HuH-7 (cell line): Measurements from ENCODE around the gene UBE2D3.
A peak's percentile ranks its signal among the peaks of the same experiment; 100 is the strongest.

Source experiments
- DNase-seq: peaks from one replicate; pipeline ENCODE4 v3.0.0; 2011; ENCODE audit warnings: low spot score

Gene UBE2D3

DNA sequence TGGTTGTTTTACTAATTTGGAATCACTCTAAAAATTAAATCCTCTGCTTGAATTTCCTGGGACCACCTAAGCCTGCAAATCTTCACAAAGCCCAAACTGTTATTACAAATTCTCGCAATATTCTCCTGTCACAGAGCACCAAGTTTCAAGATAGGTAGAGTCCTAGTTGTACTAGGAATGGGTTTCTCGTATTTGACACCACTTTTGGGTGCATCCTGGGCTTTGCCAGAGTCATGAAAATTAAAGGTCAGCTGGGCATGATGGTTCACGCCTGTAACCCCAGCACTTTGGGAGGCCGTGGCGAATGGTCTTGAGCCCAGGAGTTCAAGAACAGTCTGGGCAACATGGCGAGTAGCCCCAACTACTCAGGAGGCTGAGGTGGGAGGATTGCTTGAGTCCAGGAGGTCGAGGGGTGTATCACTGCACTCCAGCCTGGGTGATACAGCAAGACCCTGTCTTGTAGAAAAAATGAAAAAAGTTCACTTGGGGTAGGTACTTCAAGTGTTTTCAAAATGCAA, 36.0 kb downstream of the UBE2D3 start:
- no peak for DNase-seq

- DNase-seq = no peak
These were observed 38.0 kb downstream of the UBE2D3 start for GRCh38 chr4:102789317-102789717.

DNA sequence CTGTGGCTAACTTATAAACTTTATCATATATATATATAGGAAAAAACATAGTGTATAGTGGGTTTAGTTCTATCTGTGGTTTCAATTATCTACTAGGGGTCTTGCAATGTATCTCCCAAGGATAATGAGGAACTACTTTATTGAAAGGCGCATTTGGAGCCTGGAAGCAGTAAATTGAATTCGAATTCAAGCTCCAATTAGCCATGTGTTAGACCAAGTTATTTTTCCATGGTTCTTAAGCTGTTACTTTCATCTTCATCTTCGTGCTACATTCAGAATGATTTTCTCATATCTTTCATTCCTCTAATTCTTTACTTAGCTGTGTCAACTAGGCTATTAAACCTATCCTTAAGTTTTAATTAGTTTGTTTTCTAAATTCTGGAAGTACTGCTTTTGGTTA, 39.4 kb downstream of the UBE2D3 start:
- no peak for DNase-seq

DNA sequence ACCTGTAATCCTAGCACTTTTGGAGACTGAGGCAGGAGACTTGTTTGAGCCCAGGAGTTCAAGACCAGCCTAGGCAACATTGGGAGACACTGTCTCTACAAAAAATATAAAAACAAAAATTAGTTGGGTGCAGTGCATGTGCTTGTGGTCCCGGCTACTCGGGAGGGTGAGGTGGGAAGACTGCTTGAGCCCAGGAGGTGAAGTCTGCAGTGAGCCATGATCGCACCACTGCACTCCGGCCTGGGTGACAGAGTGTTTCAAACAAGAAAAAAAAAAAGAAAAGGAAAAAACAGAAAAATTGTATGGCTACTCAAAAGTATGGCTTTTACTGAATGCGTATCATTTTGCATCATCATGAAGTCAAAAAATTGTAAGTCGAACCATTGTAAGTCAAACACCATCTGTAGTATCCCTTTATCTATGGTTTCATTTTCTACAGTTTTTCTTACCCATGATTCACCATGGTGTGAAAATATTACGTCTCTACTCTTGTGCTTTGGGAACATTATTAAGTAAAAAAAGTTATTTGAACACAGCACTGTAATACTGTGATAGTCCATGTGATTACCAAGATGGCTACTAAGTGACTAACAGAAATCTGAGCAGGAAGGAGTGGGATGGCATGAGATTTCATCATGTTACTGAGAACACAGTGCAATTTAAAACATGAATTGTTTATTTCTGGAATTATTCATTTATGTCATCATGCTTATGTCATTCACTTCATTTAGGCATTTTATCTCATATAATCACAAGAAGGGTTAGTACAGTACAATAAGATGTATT, 40.1 kb downstream of the UBE2D3 start:
- no peak for DNase-seq

GRCh38 chr4:102786279-102786678, 41.1 kb downstream of the UBE2D3 start:
- DNase-seq = no peak

DNA sequence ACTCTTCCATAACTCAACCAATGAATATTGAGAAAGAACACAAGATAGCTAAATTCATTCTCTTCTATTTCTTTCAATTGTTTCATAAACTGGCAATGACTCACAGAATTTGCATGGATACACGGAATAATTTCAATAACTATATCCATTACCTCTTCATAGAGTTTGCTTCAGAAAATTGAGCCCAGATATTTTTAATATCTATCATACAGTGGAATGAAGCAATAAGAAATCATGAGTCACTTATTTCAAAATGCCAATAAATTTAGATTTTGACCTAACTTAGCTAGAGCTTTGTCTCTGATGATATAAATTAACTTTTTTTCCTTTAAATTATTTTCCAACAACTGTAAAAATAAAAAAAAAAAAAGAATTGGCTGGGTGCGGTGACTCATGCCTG, 44.3 kb downstream of the UBE2D3 start:
- DNase-seq = no peak

DNA sequence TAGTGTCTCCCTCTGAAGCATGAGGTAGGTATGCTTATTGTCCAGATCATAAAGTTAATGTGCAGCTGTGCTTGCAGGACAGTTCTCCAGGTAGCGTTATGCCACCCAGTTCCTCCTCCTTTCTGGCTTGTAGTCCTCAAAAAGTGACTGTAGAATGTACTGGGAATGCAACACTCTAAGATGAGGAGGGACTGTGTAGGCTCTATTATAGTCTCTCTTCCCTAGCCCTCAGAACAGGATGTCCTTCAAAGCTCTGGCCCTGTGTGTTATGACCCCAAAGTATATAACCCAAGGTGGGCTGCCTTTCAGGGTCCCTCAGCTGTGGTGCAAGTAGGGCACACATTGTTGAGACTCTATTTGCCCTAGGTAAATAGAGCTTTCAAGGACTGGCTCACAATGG, 45.8 kb downstream of the UBE2D3 start:
- no peak for DNase-seq

DNA sequence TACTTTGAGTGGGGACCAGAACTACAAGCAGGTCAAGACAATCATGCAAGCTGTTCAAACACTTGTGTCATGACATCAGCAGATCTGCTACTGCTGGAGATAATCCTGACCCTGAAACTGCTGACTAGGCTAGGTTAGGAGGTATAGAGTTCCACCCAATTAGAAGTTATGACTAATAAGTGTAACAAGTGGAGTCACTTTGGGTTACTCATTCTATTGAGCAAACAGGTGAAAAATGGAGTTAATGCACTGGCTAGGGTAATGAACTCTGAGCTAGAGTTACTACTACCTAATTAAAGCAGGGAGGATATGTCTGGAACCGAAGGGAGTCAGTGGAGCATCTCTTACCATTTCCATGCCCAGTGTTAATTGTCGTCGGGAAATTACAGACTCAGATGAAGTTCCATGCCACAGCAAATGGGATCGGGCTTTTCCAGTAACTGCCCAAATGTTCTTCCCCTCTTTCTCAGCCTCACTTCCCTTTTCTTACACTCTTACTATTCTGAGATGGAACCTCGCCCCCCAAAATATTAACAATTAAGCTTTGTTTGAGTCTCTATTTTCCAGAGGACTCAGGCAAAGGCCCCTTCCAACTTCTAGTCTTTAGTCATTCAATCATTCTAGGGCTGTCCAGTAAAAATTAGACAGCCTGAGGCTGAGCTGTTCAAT, 46.7 kb downstream of the UBE2D3 start:
- DNase-seq = no peak

DNA sequence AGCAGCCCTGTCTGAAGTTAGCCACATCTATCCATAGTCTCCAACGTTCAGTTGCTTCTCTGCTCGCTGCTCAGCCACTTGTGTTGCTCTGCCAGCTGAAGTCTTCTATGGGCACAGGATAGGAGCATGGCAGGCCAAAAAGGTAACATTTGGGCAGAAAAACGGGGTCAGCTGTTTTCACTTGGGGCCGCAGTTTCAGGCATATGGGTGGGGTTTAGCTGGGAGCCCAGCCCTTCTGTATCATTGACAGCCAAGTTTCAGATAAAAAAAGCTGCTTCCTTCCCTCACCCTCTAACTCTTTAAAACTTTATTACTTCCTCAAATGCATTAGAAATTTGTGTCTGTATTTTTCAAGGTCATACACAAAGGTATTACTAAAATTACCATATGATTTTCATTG, 48.1 kb downstream of the UBE2D3 start:
- DNase-seq = no peak

GRCh38 chr4:102778720-102779119, 48.6 kb downstream of the UBE2D3 start:
- DNase-seq = peak; percentile 48

DNA sequence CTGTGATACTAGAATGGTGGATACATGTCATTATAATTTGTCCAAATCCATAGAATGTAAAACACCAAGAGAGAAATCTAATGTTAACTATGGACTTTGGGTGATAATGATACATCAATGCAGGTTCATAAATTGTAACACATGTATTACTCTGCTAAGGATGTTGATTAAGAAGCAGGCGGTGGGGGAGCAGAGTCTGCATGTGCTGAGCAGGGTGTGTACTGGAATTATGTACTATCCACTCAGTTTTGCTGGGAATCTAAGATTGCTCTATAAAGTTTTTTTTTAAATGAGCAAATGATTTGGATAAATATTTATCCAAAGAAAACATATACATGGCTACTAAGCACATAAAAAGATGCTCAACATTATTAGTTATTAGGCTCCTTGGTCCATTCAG, 51.5 kb downstream of the UBE2D3 start:
- DNase-seq = no peak

DNA sequence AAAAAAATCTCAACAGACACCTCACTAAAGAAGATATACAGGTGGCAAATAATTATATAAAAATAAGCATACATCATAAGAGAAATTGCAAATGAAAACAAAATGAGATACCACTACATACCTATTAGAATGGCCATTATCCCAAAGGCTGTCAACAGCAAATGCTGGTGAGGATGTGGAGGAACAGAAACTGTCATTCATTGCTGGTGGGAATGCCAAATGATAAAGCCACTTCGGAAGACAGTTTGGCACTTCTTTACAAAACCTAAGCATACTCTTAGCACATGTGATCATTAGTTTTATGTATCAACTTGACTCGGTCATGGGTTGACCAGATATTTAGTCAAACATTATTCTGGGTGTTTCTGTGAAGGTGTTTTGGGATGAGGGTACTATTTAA, 53.1 kb downstream of the UBE2D3 start:
- no peak for DNase-seq

GRCh38 chr4:102772738-102773340, 54.5 kb downstream of the UBE2D3 start:
- no peak for DNase-seq

DNA sequence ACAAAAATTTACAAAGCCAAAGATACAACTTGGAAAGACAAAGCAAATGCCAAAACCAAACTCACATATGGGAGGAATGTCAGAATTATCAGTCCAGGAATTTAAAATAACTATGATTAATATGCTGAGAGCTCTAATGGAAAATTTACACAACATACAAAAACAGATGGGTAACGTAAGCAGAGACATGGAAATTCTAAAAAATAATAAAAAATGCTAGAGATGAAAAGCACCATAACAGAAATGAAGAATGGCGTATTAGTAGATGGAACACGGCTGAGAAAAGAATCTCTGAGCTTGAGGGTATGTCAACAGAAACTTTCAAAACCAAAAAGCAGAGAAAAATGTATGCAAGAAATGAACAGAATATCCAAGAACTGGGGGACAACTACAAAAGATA, 62.5 kb downstream of the UBE2D3 start:
- DNase-seq = no peak

- DNase-seq = no peak
These were observed 65.4 kb downstream of the UBE2D3 start for GRCh38 chr4:102761906-102762305.

GRCh38 chr4:102761296-102761701, 66.1 kb downstream of the UBE2D3 start:
- no peak for DNase-seq

DNA sequence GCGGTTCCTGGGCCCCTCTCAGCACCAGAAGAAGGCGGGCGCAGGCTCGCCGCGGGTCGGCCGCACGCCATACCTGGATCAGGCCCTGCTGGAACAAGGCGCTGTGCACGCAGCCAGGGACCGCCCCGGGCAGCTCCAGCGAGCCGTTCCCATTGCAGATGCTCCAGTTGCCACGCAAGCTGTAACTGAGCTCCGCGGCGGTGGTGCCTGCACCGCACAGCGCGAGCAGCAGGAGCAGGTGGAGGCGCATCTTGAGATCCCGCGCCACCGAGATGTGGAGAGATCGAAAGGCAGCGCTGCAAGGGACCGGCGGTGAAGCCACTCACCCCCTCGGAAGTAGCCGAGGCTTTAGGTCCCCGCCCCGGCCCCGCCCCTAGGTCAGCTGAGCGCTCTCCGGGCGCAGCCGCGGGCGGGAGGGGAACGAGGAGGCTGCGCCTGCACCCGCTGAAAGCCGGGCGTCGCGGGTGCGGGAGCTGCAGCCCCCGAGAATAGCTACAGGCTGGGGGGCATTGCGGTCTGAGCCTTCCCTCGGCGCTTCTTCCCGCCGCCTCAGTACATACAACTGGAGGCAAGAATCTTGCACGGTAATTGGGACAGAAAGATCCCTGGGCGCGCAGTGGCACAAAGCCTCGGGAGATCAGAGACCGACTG, 66.6 kb downstream of the UBE2D3 start, which contains the start of gene MANBA:
Gene MANBA, minus strand, starts transcription at position 324 of the 651 bp plus-strand sequence. Its CDS starts 74 bp downstream, at position 250.
- DNase-seq = peak; percentile 87

GRCh38 chr4:102759831-102760644, 67.3 kb downstream of the UBE2D3 start:
- no peak for DNase-seq

DNA sequence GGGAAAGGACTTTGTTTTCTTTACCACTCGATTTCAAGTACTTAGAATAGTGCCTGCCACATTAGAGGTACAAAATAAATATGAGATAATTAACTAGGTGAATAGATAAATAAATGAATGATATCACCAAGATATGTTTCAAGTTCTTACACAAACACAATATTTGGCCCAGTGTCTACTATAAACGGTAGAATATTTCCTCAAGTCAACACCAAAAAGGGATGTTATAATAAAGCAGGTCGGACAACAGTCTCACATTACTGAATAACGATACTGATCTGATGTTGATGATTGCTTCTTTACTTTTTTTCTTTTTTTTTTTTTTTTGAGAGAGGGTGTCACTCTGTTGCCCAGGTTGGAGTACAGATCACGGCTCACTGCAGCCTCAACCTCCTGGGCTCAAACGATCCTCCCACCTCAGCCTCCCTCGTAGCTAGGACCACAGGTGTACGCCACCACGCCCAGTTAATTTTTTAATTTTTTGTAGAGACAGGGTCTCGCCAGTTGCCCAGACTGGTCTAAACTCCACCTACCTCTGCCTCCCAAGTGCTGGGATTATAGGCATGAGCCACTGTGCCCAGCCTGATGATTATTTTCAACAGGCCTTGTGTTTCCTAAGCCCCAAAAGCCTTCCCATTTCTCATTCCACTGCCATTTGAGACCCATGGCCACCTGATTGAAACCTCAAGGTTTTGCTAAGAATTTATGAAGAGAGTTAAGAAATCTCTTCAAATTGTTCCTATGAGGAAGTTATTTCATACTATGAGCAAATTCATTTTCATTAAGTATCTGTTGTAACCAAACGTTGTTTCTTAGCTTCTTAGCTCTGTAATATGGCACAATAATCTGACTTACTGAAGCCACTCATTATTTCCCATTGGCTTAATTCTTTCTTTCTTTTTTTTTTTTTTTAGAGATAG, 68.8 kb downstream of the UBE2D3 start:
- no peak for DNase-seq

GRCh38 chr4:102757681-102758080, 69.7 kb downstream of the UBE2D3 start:
- DNase-seq = no peak
